ENCODE measurements around the gene RORC. TPM values are rescaled to one million over a fixed set of nuclear protein-coding genes. Genes with fewer than 3 reads are reported as not detected.
"Not testable (repeated sequence)": the region's sequence is repeated elsewhere in the genome, so short reads cannot be mapped to it uniquely, and the experiment has no call there.

RORC gene
- 13.7 TPM for total RNA-seq

GRCh38 chr1:151831605-151832004, at the start of gene RORC:
Gene RORC, minus strand, starts transcription at chr1:151831802. Its CDS starts 38 bp downstream, at chr1:151831764.
- DNase-seq = no peak

- DNase-seq = no peak
These were observed 44.0 kb upstream of the RORC start for GRCh38 chr1:151875419-151876097.

DNA sequence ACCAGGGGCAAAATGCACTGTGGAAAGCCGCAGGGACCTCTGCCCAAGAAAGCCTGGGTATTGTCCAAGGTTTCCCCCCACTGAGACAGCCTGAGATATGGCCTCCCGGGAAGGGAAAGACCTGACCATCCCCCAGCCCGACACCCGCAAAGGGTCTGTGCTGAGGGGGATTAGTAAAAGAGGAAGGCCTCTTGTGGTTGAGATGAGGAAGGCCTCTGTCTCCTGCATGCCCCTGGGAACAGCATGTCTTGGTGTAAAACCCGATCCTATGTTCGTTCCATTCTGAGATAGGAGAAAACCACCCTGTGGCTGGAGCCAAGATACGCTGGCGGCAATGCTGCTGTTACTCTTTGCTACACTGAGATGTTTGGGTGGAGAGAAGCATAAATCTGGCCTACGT, 41.2 kb upstream of the RORC start:
- DNase-seq = not testable (repeated sequence)

GRCh38 chr1:151871284-151872030, 39.9 kb upstream of the RORC start:
- peak; percentile 27 for DNase-seq

GRCh38 chr1:151868486-151868885, 36.9 kb upstream of the RORC start:
- peak; percentile 31 for DNase-seq

GRCh38 chr1:151867765-151868411, 36.3 kb upstream of the RORC start:
- no peak for DNase-seq

- no peak for DNase-seq
These were observed 35.7 kb upstream of the RORC start for GRCh38 chr1:151867321-151867720.

DNA sequence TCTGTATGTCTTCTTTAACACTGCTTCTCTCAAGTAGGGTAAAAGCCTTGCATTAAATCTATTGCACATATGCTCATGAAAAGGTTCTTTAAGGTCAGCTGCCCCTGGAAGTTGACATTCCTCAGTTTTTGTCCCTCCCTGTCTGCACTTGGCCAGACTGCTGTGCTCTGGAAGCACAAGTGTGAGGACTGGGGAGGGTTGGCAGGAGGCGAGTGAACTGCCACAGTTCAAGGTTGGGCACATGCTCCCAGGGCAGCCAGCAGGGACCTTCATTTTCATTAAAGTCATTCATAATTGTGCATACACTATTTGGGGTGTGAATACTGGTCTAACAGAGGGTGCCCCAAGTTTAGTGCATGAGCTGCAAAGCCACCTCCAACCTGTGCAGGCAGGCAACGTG, 32.8 kb upstream of the RORC start:
- DNase-seq = no peak

GRCh38 chr1:151862604-151863003, 31.0 kb upstream of the RORC start:
- DNase-seq = no peak

GRCh38 chr1:151860504-151861187, 29.0 kb upstream of the RORC start:
- no peak for DNase-seq

GRCh38 chr1:151859891-151860293, 28.3 kb upstream of the RORC start:
- no peak for DNase-seq

GRCh38 chr1:151858886-151859665, 27.5 kb upstream of the RORC start:
- no peak for DNase-seq

DNA sequence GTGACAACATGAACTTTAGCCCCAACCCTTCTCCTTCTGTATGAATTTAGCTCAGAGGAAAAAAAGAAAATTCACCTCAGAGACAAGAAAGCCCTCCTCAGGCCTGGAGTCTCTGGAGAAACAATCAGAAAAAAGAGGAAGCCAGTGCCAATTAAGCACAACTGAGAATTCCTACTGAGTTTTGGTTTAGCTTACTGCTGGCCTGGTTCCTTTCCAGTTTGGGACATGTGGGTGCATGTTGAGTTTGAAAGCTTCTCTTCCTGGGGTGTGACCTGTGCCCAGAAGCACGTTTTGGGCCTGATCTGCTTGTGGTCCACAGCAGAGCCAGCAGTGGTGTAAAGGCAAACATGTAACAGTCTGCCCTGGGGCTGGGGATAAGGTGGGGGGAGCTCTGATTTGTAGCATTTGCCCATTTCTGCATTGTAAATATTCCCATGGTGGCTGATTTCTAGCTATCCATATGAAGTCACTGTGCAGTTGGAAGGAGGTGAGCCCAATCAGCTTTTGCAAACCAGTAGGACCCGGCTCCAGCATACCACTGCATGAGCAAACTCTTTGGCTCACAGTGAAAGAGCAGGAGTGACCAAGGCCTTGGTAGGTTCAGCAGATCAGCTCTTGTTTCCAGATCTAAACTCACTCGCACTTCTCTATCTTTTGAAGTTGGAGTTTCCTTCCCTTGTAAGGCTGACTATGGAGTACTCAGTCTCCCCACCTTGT, 26.6 kb upstream of the RORC start:
- no peak for DNase-seq

- DNase-seq = no peak
These were observed 24.3 kb upstream of the RORC start for GRCh38 chr1:151855933-151856332.

- DNase-seq = not testable (repeated sequence)
These were observed 23.9 kb upstream of the RORC start for GRCh38 chr1:151855516-151855915.

DNA sequence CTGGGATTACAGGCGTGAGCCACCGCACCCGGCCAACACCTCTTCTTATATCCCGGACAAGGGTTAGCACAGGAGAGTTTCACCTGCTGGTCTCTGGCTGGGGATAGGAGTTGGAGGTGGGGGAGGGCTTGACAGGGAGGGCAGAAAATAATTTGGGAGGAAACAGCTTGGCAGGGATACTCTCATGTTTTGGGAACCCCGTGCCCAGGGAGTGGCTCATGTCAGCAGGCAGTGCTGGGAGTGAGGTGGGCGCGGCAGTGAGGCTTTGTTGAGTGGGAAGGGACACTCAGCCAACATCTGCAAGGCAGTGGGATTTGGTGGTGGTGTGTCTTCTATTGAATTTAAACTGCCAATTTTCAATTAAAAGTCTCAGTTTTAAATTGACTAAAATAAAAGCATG, 23.1 kb upstream of the RORC start:
- no peak for DNase-seq

DNA sequence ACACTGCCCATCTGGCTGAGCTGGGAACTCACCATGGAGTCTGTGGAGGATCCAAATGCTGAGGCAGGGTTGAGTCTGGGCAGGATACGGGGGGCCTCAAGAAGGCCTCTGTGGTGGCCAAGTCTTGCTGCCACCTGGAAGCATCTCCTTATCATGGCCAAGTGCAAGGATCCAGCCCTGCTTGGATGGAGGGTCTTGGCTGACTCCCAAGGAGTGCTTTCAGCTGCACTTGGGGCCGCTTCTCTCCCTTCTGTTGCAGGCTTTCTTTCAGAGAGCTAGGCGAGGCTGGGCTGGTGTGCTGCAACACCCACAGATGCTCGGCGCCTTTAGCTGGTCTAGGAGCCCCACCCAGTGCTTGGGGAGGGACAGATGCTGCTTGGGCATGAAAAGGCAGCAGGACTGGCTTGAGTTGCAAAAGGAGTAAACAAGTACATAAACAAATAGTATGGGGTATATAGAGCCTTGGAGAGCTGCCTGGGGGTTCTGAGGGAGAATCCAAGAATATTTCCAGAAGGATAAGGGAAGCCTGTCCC, 21.9 kb upstream of the RORC start, which contains the start of gene THEM5:
Gene THEM5, minus strand, starts transcription at position 302 of the 533 bp plus-strand sequence. Its CDS starts 147 bp downstream, at position 155.
- no peak for DNase-seq

- no peak for DNase-seq
These were observed 21.1 kb upstream of the RORC start for GRCh38 chr1:151852733-151853132.

GRCh38 chr1:151851886-151852285, 20.3 kb upstream of the RORC start:
- DNase-seq = no peak

DNA sequence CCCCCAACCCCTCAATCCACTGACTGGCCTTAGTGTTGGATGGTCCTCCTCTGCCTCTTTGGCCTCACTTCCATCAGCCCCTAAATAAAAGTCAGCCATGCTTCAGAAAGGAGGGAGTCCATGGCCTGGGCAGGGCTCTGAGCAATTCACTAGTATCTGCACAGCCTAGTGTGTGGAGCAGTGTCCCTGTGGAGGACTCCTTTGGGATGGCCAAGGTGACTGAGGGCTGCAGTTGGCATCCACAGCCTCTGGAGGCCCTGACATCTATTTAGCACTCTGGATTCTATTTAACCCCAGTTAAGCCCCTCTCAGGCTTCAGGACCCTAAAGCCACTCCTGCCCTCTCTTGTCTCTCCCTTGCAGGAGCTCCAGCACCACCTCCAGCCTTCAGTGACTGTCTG, 18.3 kb upstream of the RORC start:
- no peak for DNase-seq

GRCh38 chr1:151849126-151849525, 17.5 kb upstream of the RORC start:
- no peak for DNase-seq
